GM23338 (cell line): Measurements from ENCODE around the gene BEST2. TPM values are rescaled to one million over a fixed set of nuclear protein-coding genes. Genes with fewer than 3 reads are reported as not detected.

Experiments used
- EZH2 ChIP-seq: fragments of 200-600 bp; sonication (generic); IDR thresholded peaks from one replicate; pipeline ENCODE4 v1.8.0; 2017; ENCODE audit warnings: antibody characterized with exemption, mild to moderate bottlenecking, low read depth; ENCODE audit not compliant: unreplicated experiment
- EZH2phosphoT487 ChIP-seq: fragments of 200-600 bp; sonication (generic); IDR thresholded peaks from one replicate; pipeline ENCODE4 v1.8.1; 2018; ENCODE audit warnings: antibody characterized with exemption; ENCODE audit not compliant: unreplicated experiment
- JUNB ChIP-seq: IDR thresholded peaks from one replicate; pipeline ENCODE4 v1.6.1; 2016; ENCODE audit warnings: antibody characterized with exemption; ENCODE audit not compliant: unreplicated experiment
- REST ChIP-seq: IDR thresholded peaks from one replicate; pipeline ENCODE4 v1.6.1; 2018; ENCODE audit warnings: antibody characterized with exemption; ENCODE audit not compliant: unreplicated experiment
- STAT1 ChIP-seq: IDR thresholded peaks from one replicate; pipeline ENCODE4 v1.6.1; 2016; ENCODE audit warnings: antibody characterized with exemption; ENCODE audit not compliant: unreplicated experiment
- ZNF114 ChIP-seq: fragments of 250-450 bp; sonication (Bioruptor Pico); IDR thresholded peaks from 2 replicates; pipeline ENCODE4 v1.5.0; 2020; ENCODE audit warnings: mild to moderate bottlenecking, moderate library complexity
- ZNF331 ChIP-seq: fragments of 250-450 bp; sonication (Bioruptor Pico); IDR thresholded peaks from 2 replicates; pipeline ENCODE4 v1.5.0; 2020; ENCODE audit warnings: low read depth, mild to moderate bottlenecking, moderate library complexity
- ZNF462 ChIP-seq: fragments of 250-450 bp; sonication (Bioruptor Pico); IDR thresholded peaks from 2 replicates; pipeline ENCODE4 v1.5.0; 2020; ENCODE audit warnings: mild to moderate bottlenecking, moderate library complexity
- polyA plus RNA-seq: library from polyadenylated mRNA; unstranded; fragments of >200 nt; fragmentation: Nextera tagmentation; extraction: Ambion mirVana; gene quantifications from 2 replicates; pipeline ENCODE4 v1.2.1, GENCODE V29; 2016
- total RNA-seq: library from RNA; depleted of rRNA; stranded (reverse); fragments of >200 nt; shearing (Covaris generic); gene quantifications from 2 replicates; pipeline ENCODE4 v1.2.3, GENCODE V29; 2014

BEST2 gene
- total and polyA plus RNA-seq, 2 experiments from 2014 or later = 1.2 to 10.4 TPM

GRCh38 chr19:12737835-12738351 is 13.7 kb upstream of the BEST2 start (continued):
- TF ChIP-seq REST (no peak), ZNF462 (CRISPR knock-in tag) (no peak), ZNF331 (no peak), ZNF114 (CRISPR knock-in tag) (no peak), EZH2 (no peak), JUNB (no peak), EZH2phosphoT487 (no peak), STAT1 (no peak)
